GM18870 (cell line): ENCODE measurements around the gene ROBO2.

Experiments
- ATAC-seq: cut with Tn5 transposase; IDR thresholded peaks from one replicate; pipeline ENCODE4 v1.9.1; 2021; ENCODE audit warnings: moderate library complexity; ENCODE audit not compliant: unreplicated experiment

The ROBO2 gene, protein sequence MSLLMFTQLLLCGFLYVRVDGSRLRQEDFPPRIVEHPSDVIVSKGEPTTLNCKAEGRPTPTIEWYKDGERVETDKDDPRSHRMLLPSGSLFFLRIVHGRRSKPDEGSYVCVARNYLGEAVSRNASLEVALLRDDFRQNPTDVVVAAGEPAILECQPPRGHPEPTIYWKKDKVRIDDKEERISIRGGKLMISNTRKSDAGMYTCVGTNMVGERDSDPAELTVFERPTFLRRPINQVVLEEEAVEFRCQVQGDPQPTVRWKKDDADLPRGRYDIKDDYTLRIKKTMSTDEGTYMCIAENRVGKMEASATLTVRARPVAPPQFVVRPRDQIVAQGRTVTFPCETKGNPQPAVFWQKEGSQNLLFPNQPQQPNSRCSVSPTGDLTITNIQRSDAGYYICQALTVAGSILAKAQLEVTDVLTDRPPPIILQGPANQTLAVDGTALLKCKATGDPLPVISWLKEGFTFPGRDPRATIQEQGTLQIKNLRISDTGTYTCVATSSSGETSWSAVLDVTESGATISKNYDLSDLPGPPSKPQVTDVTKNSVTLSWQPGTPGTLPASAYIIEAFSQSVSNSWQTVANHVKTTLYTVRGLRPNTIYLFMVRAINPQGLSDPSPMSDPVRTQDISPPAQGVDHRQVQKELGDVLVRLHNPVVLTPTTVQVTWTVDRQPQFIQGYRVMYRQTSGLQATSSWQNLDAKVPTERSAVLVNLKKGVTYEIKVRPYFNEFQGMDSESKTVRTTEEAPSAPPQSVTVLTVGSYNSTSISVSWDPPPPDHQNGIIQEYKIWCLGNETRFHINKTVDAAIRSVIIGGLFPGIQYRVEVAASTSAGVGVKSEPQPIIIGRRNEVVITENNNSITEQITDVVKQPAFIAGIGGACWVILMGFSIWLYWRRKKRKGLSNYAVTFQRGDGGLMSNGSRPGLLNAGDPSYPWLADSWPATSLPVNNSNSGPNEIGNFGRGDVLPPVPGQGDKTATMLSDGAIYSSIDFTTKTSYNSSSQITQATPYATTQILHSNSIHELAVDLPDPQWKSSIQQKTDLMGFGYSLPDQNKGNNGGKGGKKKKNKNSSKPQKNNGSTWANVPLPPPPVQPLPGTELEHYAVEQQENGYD (N-terminal part only)

DNA sequence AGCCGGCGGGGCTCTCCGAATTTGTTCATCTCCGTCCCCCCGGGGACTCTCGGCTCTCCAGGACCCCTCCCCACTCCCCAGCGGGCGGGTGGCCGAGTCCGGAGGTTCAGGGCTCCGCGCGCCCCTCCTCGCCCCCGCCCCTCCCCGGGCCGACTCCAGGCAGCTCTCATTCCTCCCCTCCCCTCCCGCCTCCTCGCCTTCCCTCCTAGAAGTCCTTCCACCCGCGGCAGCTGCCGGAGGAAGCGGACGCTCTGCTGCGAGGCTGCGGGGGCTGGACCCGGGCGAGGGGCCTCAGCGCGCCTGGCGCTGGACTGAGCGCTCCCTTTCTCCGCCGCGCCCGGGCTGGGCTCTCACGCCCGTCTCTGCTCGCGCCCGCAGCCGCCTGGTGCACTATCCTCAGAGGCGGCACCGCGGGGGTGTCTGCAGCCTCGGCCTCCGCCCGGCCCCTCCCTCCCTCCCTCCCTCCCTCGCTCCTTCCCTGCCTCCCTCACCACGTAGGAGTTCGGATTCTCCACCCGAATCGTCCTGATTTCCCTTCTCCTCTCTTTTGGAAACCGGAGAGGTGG, at the start of gene ROBO2:
TSS of gene ROBO2 (plus strand) at position 494 of the 566 bp plus-strand sequence. CDS start 687 bp downstream, outside the sequence.
- ATAC-seq, result no peak

- no peak for ATAC-seq
These were observed 49.3 kb upstream of the ROBO2 start for GRCh38 chr3:76990606-76991005.

DNA sequence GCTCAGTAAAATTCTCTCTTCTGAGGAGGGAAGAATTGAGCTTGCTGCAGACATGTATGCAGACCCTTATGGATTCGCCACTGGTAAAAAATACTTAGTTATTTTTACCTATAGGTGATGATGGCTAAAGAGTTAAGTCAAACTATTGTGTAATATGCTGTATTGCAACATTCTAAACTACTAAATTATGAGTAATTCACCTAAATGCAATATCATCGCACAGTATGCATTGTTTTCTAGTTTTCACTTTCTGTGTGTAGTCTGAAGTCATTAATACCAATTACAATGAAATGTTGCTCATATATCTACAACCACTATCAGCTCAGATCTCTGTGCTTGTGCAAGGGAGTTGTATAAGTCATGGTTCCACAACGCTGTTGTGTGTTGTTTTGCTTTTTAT, 48.7 kb upstream of the ROBO2 start:
- no peak for ATAC-seq

- ATAC-seq, result no peak
These were observed 42.2 kb upstream of the ROBO2 start for GRCh38 chr3:76997733-76998132.

GRCh38 chr3:76998555-76998954, 41.3 kb upstream of the ROBO2 start:
- ATAC-seq, result no peak

DNA sequence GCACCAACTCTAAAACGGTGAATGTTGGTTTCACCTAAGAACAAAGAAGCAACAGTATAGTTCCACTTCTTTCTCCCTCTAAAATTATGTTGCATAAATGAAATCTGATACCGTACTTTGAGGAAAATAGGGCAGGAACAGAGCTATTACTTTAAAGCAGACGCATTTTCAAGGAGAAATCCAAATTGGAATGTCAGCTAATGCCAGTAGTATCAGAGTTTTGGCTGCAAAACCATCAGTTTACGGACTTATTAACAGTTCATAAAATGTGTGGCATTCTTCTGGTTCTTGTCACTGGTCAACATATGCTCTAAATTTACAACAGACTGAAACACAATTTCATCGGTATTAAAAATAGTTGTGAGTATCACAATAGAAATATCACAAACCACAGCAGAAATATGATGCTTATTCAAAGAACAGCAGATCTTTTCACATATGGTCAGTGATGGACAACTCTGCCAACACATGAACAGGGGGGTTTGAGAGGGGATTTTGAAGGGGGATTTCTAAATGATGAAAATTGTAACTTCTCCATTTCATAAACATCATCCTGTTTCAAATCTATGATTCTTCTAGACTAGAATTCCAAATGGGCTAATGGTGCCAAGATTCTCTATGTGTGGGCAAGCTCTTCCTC, 38.7 kb upstream of the ROBO2 start:
- ATAC-seq, result no peak

GRCh38 chr3:77014226-77014625, 25.7 kb upstream of the ROBO2 start:
- no peak for ATAC-seq

DNA sequence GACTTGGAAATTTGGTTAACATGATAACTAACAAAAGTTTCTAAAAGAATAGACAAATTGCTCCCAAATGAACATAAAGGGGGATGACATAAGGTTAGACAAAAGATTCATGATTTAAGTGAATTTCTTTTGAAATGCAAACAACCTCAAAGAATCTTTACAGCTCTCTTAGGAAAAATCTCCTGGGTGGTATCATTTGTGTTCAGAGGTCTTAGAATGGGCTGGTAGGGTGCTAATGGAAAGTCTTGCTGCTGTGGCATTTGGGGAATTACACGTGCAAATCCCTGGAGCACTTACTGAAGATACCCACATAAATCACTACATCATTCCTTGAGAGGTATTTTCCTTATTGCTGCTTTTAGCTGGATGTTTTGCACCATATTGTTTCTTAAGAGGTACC, 14.4 kb upstream of the ROBO2 start:
- ATAC-seq, result no peak

DNA sequence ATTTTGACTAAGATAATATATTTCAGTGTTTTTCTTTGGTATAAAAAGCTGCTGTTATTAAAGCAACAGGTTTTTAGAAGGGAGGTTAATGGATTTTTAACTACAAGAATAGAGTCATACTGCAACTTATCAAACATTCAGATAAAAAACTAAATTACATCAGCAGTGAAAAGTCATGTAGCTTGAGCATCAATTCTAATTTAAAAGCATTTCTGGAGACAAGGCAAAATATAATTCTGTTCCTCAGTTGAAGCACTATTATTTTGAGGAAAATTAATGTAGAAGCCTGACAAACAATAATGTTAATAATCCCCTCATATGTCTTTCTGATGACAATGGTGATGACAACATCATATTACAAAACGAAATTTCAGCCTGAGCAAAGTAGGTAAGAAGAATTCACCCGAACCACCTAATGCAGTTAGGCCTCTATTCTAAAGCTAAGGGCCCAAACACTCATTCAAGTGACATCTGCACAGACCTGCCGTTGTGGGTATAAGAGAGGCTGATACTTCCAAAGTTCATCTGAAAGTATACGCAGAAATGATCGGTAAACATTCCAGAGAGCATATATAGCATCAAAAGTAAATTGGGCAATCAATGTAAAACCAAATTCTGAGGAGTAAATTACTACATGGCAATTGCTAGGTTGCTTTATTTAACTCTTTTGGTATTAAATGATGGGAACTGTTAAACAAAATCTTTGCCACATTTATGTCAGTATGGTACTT, 12.8 kb upstream of the ROBO2 start:
- no peak for ATAC-seq

DNA sequence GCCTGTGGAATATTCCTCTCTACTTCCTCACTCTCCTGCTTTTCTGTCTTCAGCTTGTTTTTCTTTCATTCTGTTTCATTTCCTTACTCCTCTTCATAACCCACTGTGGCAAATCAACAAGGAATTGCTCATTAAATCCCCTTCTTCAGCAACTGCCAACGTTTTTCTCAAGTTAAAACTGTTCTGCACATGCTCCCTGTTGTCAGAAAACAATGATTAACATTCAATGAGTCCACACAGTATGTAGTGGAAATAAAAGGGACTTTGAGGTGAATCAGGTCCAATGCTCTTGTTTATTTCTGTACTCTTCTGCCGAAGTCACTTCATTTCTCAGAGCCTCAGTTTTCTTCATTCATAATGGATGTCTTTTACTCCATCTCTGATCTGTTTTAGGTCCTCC, 11.9 kb upstream of the ROBO2 start:
- ATAC-seq, result no peak

DNA sequence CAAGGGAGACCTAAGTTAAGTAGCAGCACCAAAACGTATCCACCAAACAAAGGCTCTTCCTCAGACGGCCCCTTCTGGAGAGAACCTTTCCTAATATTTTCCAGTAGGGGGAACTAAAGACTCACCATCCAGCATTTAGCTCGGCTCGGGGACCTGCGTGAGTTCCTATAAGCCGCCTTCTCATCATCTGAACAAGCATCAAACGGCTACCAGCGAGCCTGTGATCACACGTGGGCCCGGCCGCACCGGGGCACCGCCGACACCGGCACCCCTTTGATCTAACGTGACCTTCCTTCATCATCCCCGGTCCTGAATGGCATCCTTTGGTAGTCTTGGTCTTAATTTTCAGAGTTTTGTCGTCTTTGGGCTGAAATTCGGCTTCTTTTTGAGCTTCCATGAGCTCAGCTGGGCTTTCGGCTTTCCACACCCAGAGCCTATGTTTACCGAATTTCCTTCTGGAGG, 1.4 kb upstream of the ROBO2 start:
- ATAC-seq, result no peak

GRCh38 chr3:77038930-77039605, 831 bp upstream of the ROBO2 start:
- no peak for ATAC-seq

DNA sequence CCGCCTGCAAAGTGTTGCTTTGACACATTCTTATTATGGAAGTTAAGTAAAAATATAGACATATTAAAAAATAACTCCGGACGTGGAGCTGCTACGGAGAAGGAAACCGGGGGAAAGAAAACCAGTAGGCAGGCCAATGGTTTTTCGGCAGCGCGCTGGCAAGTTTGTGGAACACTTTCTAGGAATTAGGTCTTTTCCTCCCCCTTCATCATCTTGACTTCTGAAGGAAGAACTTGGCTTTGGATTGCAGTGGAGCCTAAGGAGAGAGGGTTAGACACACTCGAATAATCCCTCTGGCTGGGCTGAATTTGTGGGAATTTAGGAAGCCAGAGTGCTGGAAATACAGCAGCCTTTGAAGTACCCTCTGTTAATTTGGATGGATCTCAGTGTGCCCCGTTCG, 317 bp downstream of the ROBO2 start:
- ATAC-seq, result no peak

GRCh38 chr3:77040926-77041722, 1.2 kb downstream of the ROBO2 start:
- no peak for ATAC-seq

GRCh38 chr3:77041811-77042210, 1.9 kb downstream of the ROBO2 start:
- ATAC-seq, result no peak

DNA sequence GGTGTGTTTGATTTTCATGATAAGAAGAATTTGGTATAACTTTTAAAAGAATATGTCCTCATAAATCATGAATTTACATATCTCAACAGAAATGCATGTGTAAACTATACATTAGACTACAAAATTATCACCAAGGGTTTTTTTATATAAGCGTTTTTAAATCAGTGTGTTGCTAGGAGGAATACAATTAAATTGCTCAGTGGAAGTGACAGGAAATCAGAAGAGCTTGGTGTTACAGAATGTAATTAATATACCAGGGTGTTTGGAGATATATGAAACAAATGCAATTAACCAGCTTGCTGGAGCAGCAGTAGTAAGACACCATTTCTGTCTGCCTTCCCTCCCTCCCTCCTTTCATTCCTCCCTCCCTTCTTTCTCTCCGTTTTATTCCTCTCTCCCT, 2.4 kb downstream of the ROBO2 start:
- ATAC-seq, result no peak

- no peak for ATAC-seq
These were observed 3.0 kb downstream of the ROBO2 start for GRCh38 chr3:77042882-77043281.

DNA sequence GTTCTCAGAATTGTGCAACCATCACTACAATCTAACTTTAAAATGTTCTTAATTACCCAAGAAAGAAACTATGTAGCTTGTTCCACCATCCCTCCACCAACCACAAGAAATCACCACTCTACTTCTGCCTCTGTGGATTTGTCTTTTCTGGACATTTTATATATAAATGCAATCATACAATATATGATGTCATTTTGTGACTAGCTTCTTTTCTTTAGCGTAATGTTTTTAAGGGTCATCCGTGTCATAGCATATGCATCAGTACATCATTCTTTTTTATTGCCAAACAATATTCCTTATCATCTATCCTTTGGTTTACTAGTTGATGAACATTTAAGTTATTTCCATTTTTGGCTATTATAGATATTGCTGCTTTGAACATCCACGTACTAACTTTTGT, 5.8 kb downstream of the ROBO2 start:
- ATAC-seq, result no peak

DNA sequence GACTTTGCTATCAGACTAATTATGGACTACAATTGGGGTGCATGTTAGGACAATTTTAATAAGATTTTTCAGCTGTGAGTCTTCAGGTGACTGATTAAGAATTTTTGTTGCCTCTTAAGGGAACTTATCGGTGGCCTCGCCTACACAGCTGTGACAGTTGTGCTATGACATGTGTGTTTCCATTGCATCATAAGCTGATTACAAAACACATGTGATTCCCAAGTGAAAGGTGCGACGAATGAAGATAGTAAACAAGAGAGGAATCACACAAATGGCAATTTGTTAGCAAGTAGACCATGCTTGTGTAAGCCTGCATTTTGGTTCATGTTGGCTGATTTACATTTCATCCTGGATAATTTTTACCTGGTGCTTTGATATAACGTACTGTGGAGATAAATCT, 8.3 kb downstream of the ROBO2 start:
- ATAC-seq, result no peak
